HepG2 (cell line): ENCODE results near the gene ZDHHC18. TPM values are rescaled to one million over a fixed set of nuclear protein-coding genes. Genes with fewer than 3 reads are reported as not detected.

Experiments used
- ATF1 ChIP-seq: IDR thresholded peaks from 2 replicates; pipeline ENCODE4 v1.6.1; 2016; ENCODE audit warnings: mild to moderate bottlenecking, control low read depth
- EHMT2 ChIP-seq: fragments of 200-600 bp; sonication (generic); IDR thresholded peaks from 2 replicates; pipeline ENCODE4 v1.7.0; 2017; ENCODE audit warnings: antibody characterized with exemption, low read depth, low read length, borderline replicate concordance
- GLI4 ChIP-seq: sonication (generic); formaldehyde crosslinking; IDR thresholded peaks from 2 replicates; pipeline ENCODE4 v1.5.1; 2020; ENCODE audit warnings: missing genetic modification reagents, mild to moderate bottlenecking, moderate library complexity, borderline replicate concordance
- MED8 ChIP-seq: sonication (generic); formaldehyde crosslinking; IDR thresholded peaks from 2 replicates; pipeline ENCODE4 v1.8.1; 2023; ENCODE audit warnings: mild to moderate bottlenecking, missing genetic modification reagents; ENCODE audit not compliant: insufficient replicate concordance
- NCOA1 ChIP-seq: sonication (generic); formaldehyde crosslinking; IDR thresholded peaks from 2 replicates; pipeline ENCODE4 v1.9.0; 2021; ENCODE audit warnings: missing genetic modification reagents
- PRMT3 ChIP-seq: sonication (generic); formaldehyde crosslinking; IDR thresholded peaks from 2 replicates; pipeline ENCODE4 v1.8.1; 2022; ENCODE audit warnings: low read depth, mild to moderate bottlenecking, moderate library complexity, missing genetic modification reagents, borderline replicate concordance
- RAD51 ChIP-seq: fragments of 450-650 bp; IDR thresholded peaks from 2 replicates; pipeline ENCODE4 v1.6.1; 2016; ENCODE audit warnings: borderline replicate concordance
- SETDB1 ChIP-seq: sonication (generic); formaldehyde crosslinking; IDR thresholded peaks from 2 replicates; pipeline ENCODE4 v1.5.1; 2020; ENCODE audit warnings: missing genetic modification reagents, mild to moderate bottlenecking, borderline replicate concordance
- SNAPC2 ChIP-seq: sonication (generic); formaldehyde crosslinking; IDR thresholded peaks from 2 replicates; pipeline ENCODE4 v1.8.1; 2022; ENCODE audit warnings: mild to moderate bottlenecking, missing genetic modification reagents
- SNRNP70 ChIP-seq: fragments of 200-400 bp; formaldehyde crosslinking; IDR thresholded peaks from 2 replicates; pipeline ENCODE4 v1.6.1; 2017; ENCODE audit warnings: mild to moderate bottlenecking, low read depth, low read length, moderate library complexity
- SP5 ChIP-seq: IDR thresholded peaks from 2 replicates; pipeline ENCODE4 v1.6.1; 2016; ENCODE audit warnings: low read depth, borderline replicate concordance
- SRSF4 ChIP-seq: fragments of 200-400 bp; formaldehyde crosslinking; IDR thresholded peaks from one replicate; pipeline ENCODE4 v1.6.1; 2018; ENCODE audit warnings: mild to moderate bottlenecking, low read depth, low read length, moderate library complexity; ENCODE audit not compliant: poor library complexity, severe bottlenecking
- XBP1 ChIP-seq: sonication (generic); formaldehyde crosslinking; IDR thresholded peaks from 2 replicates; pipeline ENCODE4 v1.5.0; 2020; ENCODE audit warnings: missing genetic modification reagents
- ZBTB8A ChIP-seq: sonication (generic); formaldehyde crosslinking; IDR thresholded peaks from 2 replicates; pipeline ENCODE4 v1.4.0; 2020; ENCODE audit warnings: mild to moderate bottlenecking, low read depth, missing genetic modification reagents, borderline replicate concordance
- ZNF124 ChIP-seq: sonication (generic); formaldehyde crosslinking; IDR thresholded peaks from 2 replicates; pipeline ENCODE4 v1.4.0; 2020; ENCODE audit warnings: missing genetic modification reagents
- ZNF446 ChIP-seq: sonication (generic); formaldehyde crosslinking; IDR thresholded peaks from 2 replicates; pipeline ENCODE4 v1.5.0; 2020; ENCODE audit warnings: mild to moderate bottlenecking, missing genetic modification reagents
- ZNF670 ChIP-seq: sonication (generic); formaldehyde crosslinking; IDR thresholded peaks from 2 replicates; pipeline ENCODE4 v1.8.0; 2022; ENCODE audit warnings: mild to moderate bottlenecking, missing genetic modification reagents, borderline replicate concordance
- ZNF775 ChIP-seq: sonication (generic); formaldehyde crosslinking; IDR thresholded peaks from 2 replicates; pipeline ENCODE4 v1.4.0; 2020; ENCODE audit warnings: missing genetic modification reagents, mild to moderate bottlenecking, moderate library complexity, borderline replicate concordance
- ZSCAN25 ChIP-seq: sonication (generic); formaldehyde crosslinking; IDR thresholded peaks from 2 replicates; pipeline ENCODE4 v1.8.0; 2022; ENCODE audit warnings: mild to moderate bottlenecking, missing genetic modification reagents
- polyA plus RNA-seq, 8 experiments: library from polyadenylated mRNA; depleted of rRNA in 3 of 8; stranded (reverse) in 7 of 8; unstranded in 1 of 8; fragments of >200 nt; fragmentation: Illumina TruSeq in 4 of 8; extraction: Trizol in 4 of 8; gene quantifications; 2 replicates each; pipeline versions ENCODE4 v1.2.1 to v1.2.3, GENCODE V29; 2011 to 2016; ENCODE audit warnings: low read depth in 4 of 8, missing spikeins in 1 of 8, mixed read lengths in 1 of 8; ENCODE audit not compliant: insufficient read depth in 1 of 8
- total RNA-seq, 5 experiments: library from RNA; depleted of rRNA; stranded (reverse); fragments of >200 nt; fragmentation: Illumina TruSeq; extraction: Trizol; gene quantifications; 2 replicates each; pipeline ENCODE4 v1.2.3, GENCODE V29; 2016; ENCODE audit warnings: low read depth in 1 of 5
- TF ChIP-seq, protein P1 (sequence below), 2 experiments: IDR thresholded peaks; 2 replicates each; pipeline ENCODE4 v1.6.1; 2011 to 2012; ENCODE audit warnings: low read length in 2 of 2, borderline replicate concordance in 1 of 2, low read depth in 1 of 2, mild to moderate bottlenecking in 1 of 2, moderate library complexity in 1 of 2
- TF ChIP-seq, protein P2 (sequence below): sonication (generic); formaldehyde crosslinking; IDR thresholded peaks from 2 replicates; pipeline ENCODE4 v1.8.0; 2022; ENCODE audit warnings: low read depth, missing genetic modification reagents
- TF ChIP-seq, protein P3 (sequence below): sonication (generic); formaldehyde crosslinking; IDR thresholded peaks from 2 replicates; pipeline ENCODE4 v1.5.0; 2020; ENCODE audit warnings: mild to moderate bottlenecking, missing genetic modification reagents

ZDHHC18 gene
- total and polyA plus RNA-seq, 2 of the 13 experiments (the other 11 are each of a cell fraction or from before 2014, with no cell fraction given) = 13.2 to 35.3 TPM

DNA sequence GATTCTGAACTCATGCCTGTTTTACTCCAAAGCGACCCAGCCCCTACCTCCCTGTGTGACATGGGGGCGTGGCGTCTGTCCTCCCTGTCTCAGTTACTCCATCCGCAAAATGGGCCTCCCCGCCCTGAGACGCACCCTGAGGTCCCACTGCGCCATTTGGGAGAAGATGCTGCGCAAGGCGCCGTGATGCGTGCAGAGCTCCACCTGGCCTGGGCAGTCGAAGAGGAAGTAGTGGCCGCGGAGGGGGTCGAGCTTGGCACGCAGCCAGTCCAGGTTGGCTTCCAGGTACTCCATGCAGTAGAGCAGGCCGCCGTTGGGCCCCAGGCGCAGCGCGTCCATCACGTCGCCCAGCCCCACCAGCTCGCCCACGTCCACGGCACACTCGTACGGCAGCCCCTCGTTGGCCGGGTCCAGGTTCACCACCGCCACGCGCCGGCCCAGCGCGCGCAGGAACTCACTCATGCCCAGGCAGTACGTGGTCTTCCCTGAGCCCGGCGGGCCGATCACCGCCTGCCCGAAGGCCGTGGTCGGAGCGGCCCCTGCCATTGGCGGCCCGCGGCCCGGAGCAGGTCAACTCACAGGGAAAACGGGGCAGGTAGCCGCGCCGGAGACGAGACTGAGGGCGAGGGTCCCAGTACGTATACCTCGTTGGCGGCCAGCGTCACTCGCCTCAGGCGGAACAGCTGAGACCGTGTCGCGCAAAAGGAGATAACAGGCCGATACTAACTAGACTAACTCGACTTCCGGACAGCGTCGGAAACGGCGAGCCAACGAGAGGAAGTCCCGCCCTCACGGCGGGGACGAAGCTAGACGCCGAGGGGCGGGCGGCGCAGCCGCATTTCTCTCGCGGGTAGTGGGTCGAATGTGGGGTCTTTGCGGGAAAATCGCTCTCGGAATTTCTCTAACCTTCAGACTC is 63.3 kb downstream of the ZDHHC18 start, which contains the start of gene GPN2 (continued):
- TF ChIP-seq, protein P1, sequence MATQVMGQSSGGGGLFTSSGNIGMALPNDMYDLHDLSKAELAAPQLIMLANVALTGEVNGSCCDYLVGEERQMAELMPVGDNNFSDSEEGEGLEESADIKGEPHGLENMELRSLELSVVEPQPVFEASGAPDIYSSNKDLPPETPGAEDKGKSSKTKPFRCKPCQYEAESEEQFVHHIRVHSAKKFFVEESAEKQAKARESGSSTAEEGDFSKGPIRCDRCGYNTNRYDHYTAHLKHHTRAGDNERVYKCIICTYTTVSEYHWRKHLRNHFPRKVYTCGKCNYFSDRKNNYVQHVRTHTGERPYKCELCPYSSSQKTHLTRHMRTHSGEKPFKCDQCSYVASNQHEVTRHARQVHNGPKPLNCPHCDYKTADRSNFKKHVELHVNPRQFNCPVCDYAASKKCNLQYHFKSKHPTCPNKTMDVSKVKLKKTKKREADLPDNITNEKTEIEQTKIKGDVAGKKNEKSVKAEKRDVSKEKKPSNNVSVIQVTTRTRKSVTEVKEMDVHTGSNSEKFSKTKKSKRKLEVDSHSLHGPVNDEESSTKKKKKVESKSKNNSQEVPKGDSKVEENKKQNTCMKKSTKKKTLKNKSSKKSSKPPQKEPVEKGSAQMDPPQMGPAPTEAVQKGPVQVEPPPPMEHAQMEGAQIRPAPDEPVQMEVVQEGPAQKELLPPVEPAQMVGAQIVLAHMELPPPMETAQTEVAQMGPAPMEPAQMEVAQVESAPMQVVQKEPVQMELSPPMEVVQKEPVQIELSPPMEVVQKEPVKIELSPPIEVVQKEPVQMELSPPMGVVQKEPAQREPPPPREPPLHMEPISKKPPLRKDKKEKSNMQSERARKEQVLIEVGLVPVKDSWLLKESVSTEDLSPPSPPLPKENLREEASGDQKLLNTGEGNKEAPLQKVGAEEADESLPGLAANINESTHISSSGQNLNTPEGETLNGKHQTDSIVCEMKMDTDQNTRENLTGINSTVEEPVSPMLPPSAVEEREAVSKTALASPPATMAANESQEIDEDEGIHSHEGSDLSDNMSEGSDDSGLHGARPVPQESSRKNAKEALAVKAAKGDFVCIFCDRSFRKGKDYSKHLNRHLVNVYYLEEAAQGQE (IDR thresholded peaks at IDR 0.05; ENCODE audit: borderline replicate concordance in 1 of 2, low read depth in 1 of 2, low read length in 2 of 2) = no peak
- TF ChIP-seq ZNF670 (CRISPR knock-in tag) = no peak
- no peak for TF ChIP-seq RAD51
- 0 out of 2 replicates have a peak, but pooled peaks have one; percentile 52 for TF ChIP-seq SNAPC2 (CRISPR knock-in tag)
- 0 out of 2 replicates have a peak, but pooled peaks have one; percentile 16 for TF ChIP-seq SP5 (CRISPR knock-in tag)
- TF ChIP-seq, protein P2, sequence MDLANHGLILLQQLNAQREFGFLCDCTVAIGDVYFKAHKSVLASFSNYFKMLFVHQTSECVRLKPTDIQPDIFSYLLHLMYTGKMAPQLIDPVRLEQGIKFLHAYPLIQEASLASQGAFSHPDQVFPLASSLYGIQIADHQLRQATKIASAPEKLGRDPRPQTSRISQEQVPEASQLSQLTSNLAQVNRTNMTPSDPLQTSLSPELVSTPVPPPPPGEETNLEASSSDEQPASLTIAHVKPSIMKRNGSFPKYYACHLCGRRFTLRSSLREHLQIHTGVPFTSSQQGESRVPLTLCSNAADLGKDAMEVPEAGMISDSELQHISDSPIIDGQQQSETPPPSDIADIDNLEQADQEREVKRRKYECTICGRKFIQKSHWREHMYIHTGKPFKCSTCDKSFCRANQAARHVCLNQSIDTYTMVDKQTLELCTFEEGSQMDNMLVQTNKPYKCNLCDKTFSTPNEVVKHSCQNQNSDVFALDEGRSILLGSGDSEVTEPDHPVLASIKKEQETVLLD (CRISPR knock-in tag) = peak; percentile 77
- TF ChIP-seq XBP1 (CRISPR knock-in tag) = no peak
- peak; percentile 83 for TF ChIP-seq MED8
- TF ChIP-seq GLI4 (CRISPR knock-in tag) = peak; percentile 91; the same call in 1 of the 2 replicates
- TF ChIP-seq SRSF4 = no peak
- no peak for TF ChIP-seq ZSCAN25
- peak; percentile 43; the same call in 1 of the 2 replicates for TF ChIP-seq ZNF446 (CRISPR knock-in tag)
- TF ChIP-seq EHMT2 = no peak
- TF ChIP-seq, protein P3, sequence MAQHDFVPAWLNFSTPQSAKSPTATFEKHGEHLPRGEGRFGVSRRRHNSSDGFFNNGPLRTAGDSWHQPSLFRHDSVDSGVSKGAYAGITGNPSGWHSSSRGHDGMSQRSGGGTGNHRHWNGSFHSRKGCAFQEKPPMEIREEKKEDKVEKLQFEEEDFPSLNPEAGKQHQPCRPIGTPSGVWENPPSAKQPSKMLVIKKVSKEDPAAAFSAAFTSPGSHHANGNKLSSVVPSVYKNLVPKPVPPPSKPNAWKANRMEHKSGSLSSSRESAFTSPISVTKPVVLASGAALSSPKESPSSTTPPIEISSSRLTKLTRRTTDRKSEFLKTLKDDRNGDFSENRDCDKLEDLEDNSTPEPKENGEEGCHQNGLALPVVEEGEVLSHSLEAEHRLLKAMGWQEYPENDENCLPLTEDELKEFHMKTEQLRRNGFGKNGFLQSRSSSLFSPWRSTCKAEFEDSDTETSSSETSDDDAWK (CRISPR knock-in tag) = no peak
- no peak for TF ChIP-seq SETDB1 (CRISPR knock-in tag)
- 0 out of 2 replicates have a peak, but pooled peaks have one; percentile 64 for TF ChIP-seq ZNF775 (CRISPR knock-in tag)
- TF ChIP-seq ATF1 = peak; percentile 36; the same call in 1 of the 2 replicates
- TF ChIP-seq PRMT3 (CRISPR knock-in tag) = no peak
- TF ChIP-seq ZNF124 (CRISPR knock-in tag) = peak; percentile 60; the same call in 1 of the 2 replicates
- 0 out of 2 replicates have a peak, but pooled peaks have one; percentile 83 for TF ChIP-seq ZBTB8A (CRISPR knock-in tag)
- no peak for TF ChIP-seq SNRNP70
- TF ChIP-seq NCOA1 (CRISPR knock-in tag) = 0 out of 2 replicates have a peak, but pooled peaks have one; percentile 55
